RPMI7951 (cell line): Measurements from ENCODE around the gene MMD2. TPM values are rescaled to one million over a fixed set of nuclear protein-coding genes. Genes with fewer than 3 reads are reported as not detected.
"Not testable (repeated sequence)": the region's sequence is repeated elsewhere in the genome, so short reads cannot be mapped to it uniquely, and the experiment has no call there.

Experiments used
- DNase-seq: peaks from one replicate; pipeline ENCODE4 v3.0.0-alpha.2; 2012; ENCODE audit warnings: low read depth
- total RNA-seq: library from RNA; depleted of rRNA; stranded (reverse); fragments of >200 nt; shearing (Covaris generic); gene quantifications from 2 replicates; pipeline ENCODE4 v1.2.3, GENCODE V29; 2014

The MMD2 gene
- total RNA-seq, 1 experiment from 2014 or later: not detected

- no peak for DNase-seq
Observed at GRCh38 chr7:4894482-4894881, 64.5 kb downstream of the MMD2 start.

- DNase-seq: no peak
Observed at GRCh38 chr7:4893929-4894475, 65.0 kb downstream of the MMD2 start.

GRCh38 chr7:4893188-4893587, 65.8 kb downstream of the MMD2 start:
- not testable (repeated sequence) for DNase-seq

- not testable (repeated sequence) for DNase-seq
Observed at GRCh38 chr7:4891522-4891921, 67.5 kb downstream of the MMD2 start.

GRCh38 chr7:4889682-4890081, 69.3 kb downstream of the MMD2 start:
- no peak for DNase-seq

- DNase-seq: no peak
Observed at GRCh38 chr7:4888161-4888560, 70.8 kb downstream of the MMD2 start.

GRCh38 chr7:4886671-4887070, 72.3 kb downstream of the MMD2 start:
- DNase-seq: no peak

GRCh38 chr7:4885317-4885807, 73.6 kb downstream of the MMD2 start:
- DNase-seq: no peak

- no peak for DNase-seq
Observed at GRCh38 chr7:4884164-4884563, 74.8 kb downstream of the MMD2 start.

- peak; percentile 31 for DNase-seq
Observed at GRCh38 chr7:4883372-4884144, 75.4 kb downstream of the MMD2 start, which contains the start of gene RADIL. Gene RADIL, minus strand, starts transcription at chr7:4883716. Its CDS starts 5,577 bp downstream, at chr7:4878139.

GRCh38 chr7:4883033-4883371, 76.0 kb downstream of the MMD2 start:
- DNase-seq: no peak

- DNase-seq: no peak
Observed at GRCh38 chr7:4882169-4883032, 76.6 kb downstream of the MMD2 start.

- DNase-seq: no peak
Observed at GRCh38 chr7:4880218-4880617, 78.8 kb downstream of the MMD2 start.

GRCh38 chr7:4879396-4880081, 79.4 kb downstream of the MMD2 start:
- DNase-seq: no peak

- DNase-seq: no peak
Observed at GRCh38 chr7:4878336-4879335, 80.4 kb downstream of the MMD2 start.

GRCh38 chr7:4876586-4876985, 82.4 kb downstream of the MMD2 start:
- no peak for DNase-seq

- no peak for DNase-seq
Observed at GRCh38 chr7:4875391-4875790, 83.6 kb downstream of the MMD2 start.

- no peak for DNase-seq
Observed at GRCh38 chr7:4873071-4873944, 85.7 kb downstream of the MMD2 start.

GRCh38 chr7:4871930-4872675, 86.9 kb downstream of the MMD2 start:
- DNase-seq: no peak
